ENCODE measurements around the gene BCL3. TPM values are rescaled to one million over a fixed set of nuclear protein-coding genes. Genes with fewer than 3 reads are reported as not detected.

The BCL3 gene
- total RNA-seq, 4 donors from 2014 or later, result 13.2 to 37.7 (median 16.4) TPM

DNA sequence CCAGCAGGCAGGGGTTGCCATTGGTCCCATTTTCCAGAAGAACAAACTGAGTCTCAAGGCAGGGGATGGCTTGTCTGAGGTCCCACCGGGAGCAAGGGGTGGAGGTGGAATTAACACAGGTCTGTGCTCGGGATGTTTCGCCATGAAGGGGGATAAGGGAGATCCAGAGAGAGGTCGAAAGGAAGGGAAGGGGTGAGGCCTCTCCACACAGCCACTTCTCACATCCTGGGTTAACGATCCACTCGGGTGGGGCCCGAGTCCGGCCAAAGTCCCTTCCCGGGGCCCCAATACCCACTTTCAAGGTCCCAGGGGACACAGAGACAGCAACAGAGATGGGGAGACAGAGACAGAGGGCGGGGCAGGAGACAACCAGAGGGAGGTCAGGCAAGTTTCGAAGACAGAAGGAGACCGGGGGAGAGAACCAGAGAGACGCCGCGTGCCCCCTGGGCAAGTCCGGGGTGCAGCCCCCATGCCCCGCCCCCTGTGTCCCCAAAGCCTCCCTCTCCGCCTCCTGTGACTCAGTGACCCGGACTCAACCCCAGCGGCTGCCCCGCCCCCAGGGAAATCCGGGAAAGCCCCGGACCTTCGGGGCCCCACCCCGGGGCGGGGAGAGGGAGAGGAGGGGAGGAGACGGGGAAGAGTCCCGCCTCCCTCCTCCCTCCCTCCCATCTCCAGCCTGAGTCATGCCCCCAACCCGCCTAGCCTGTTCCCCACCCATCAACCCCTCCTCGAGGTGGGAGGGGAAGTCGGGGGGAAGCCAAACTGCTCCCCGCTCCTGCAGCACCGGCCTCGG is 1.4 kb upstream of the BCL3 start:
- peaks cover 0 to 16% of the 10 kb centered on the region in 2 donors for H3K36me3 ChIP-seq
- 0 to 5% methylated on average over 3 to 8 of the region's 34 CpGs for WGBS, 2 donors (ENCODE audit: low coverage in 1 of 2)
- no peaks in the 10 kb centered on the region for H3K9me3 ChIP-seq
- no peaks in the 10 kb centered on the region for H3K27me3 ChIP-seq
- peak overlapping the region; percentile 81 to 85 for H3K4me3 ChIP-seq
- peaks cover 5 to 89% (median 51%) of the 10 kb centered on the region in 3 donors for H3K4me1 ChIP-seq
- H3K27ac ChIP-seq, result peak overlapping the region; percentile 88 to 92 (median 92)
- peak; percentile 89 for ATAC-seq
- peak; percentile 96 for TF ChIP-seq POLR2AphosphoS5 (IDR thresholded peaks at IDR 0.05)
- TF ChIP-seq EP300 (IDR thresholded peaks at IDR 0.05), result peak; percentile 43
- TF ChIP-seq POLR2A (IDR thresholded peaks at IDR 0.05), result peak in 1 of 2 donors; percentile 26
- TF ChIP-seq, protein P1, sequence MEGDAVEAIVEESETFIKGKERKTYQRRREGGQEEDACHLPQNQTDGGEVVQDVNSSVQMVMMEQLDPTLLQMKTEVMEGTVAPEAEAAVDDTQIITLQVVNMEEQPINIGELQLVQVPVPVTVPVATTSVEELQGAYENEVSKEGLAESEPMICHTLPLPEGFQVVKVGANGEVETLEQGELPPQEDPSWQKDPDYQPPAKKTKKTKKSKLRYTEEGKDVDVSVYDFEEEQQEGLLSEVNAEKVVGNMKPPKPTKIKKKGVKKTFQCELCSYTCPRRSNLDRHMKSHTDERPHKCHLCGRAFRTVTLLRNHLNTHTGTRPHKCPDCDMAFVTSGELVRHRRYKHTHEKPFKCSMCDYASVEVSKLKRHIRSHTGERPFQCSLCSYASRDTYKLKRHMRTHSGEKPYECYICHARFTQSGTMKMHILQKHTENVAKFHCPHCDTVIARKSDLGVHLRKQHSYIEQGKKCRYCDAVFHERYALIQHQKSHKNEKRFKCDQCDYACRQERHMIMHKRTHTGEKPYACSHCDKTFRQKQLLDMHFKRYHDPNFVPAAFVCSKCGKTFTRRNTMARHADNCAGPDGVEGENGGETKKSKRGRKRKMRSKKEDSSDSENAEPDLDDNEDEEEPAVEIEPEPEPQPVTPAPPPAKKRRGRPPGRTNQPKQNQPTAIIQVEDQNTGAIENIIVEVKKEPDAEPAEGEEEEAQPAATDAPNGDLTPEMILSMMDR (IDR thresholded peaks at IDR 0.05), result no peak

DNA sequence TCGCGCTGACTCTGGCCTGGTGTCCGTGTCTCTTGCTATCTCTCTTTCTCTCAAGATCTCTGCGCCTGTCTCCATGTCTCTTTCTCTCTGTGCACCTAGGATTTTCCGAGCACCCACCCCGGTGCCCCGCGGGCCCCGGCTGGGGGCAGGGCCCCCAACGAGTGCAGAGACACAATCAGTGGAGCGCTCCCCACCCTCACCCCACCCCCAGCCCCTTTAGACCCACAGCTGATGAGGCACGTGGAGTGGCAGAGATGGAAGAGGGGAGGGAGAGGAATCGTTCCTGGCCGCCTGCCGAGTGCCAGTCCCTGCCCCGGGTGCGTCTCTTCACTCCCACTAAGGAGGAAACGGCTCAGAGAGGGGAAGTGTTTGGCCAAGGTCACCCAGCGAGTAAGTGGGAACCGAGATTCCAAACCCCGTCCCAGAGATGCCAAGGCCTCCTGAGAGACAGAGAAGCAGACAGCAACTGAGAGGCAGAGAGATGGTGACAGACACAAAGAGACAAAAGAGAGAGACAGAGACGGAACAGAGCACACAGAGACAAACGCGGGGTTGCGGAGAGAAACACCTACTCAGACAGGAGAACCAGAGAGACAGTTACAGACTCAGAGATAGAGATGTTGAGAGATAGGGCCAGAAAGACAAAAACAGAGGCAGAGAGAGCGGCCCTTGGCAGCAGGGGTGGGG is 626 bp upstream of the BCL3 start:
- ATAC-seq, result peak; percentile 27

DNA sequence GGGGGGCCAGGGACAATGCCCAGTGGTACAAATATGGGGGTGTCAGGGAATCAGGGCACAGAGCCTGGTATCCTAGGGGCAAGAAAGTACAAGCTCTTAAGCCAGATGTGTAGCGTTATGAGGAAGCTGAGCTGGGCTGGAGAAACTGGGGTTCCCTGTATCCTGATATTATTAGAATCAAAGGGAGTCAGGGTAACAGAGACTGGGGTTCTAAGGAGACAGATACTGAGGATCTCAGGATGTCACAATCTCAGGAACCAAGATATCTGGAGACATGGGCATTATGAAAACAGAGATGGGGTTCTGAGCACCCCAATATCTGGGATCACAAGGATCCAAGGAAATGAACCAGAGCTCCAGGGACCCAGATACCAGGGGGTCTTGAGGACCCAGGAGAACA is 784 bp downstream of the BCL3 start:
- Histone ChIP-seq H3K4me3 (peak overlapping the region; percentile 81 to 85), H3K4me1 (peaks cover 0 to 89% (median 45%) of the 10 kb centered on the region in 3 donors), H3K27me3 (no peaks in the 10 kb centered on the region), H3K9me3 (no peaks in the 10 kb centered on the region), H3K36me3 (peaks cover 0 to 25% of the 10 kb centered on the region in 2 donors), H3K27ac (peak overlapping the region; percentile 72 to 92 (median 92))
- TF ChIP-seq, protein P1 (IDR thresholded peaks at IDR 0.05), result no peak
- TF ChIP-seq POLR2A (IDR thresholded peaks at IDR 0.05) (no peak), POLR2AphosphoS5 (IDR thresholded peaks at IDR 0.05) (no peak), EP300 (IDR thresholded peaks at IDR 0.05) (no peak)
- ATAC-seq, result no peak
- WGBS, 2 donors (ENCODE audit: low coverage in 1 of 2), result 18 to 25% methylated on average over 1 of the region's 1 CpG

More for the DNA sequence above, 626 bp upstream of the BCL3 start:
- peaks cover 0 to 24% of the 10 kb centered on the region in 2 donors for H3K36me3 ChIP-seq
- TF ChIP-seq, protein P1 (IDR thresholded peaks at IDR 0.05), result no peak
- TF ChIP-seq POLR2A (IDR thresholded peaks at IDR 0.05), result no peak
- no peak for TF ChIP-seq EP300 (IDR thresholded peaks at IDR 0.05)
- no peak for TF ChIP-seq POLR2AphosphoS5 (IDR thresholded peaks at IDR 0.05)
- 0% methylated on average over 5 to 8 of the region's 26 CpGs for WGBS, 2 donors (ENCODE audit: low coverage in 1 of 2)
- H3K4me3 ChIP-seq, result peak overlapping the region; percentile 81 to 85
- peak overlapping the region; percentile 72 to 92 (median 92) for H3K27ac ChIP-seq
- H3K9me3 ChIP-seq, result no peaks in the 10 kb centered on the region
- peaks cover 0 to 89% (median 51%) of the 10 kb centered on the region in 3 donors for H3K4me1 ChIP-seq
- no peaks in the 10 kb centered on the region for H3K27me3 ChIP-seq

DNA sequence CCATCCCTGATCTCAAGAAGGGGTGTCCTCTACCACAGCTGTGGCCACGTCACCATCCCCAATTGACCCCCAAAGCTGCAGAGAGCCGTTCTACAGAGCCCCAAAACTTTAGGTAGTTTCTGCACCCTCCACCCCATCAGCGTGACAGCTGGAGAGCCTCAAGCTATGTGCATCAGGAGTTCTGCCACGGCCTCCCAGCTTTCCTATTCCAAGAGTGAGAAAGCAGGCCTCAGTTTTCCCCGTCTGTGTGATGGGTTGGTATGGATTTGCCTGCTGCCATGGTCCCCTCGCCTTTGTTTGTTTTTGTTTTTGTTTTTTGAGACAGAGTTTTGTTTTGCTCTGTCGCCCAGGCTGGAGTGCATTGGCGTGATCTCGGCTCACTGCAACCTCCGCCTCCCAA is 1.5 kb downstream of the BCL3 start:
- 54 to 92% methylated on average over 4 to 8 of the region's 10 CpGs for WGBS, 2 donors (ENCODE audit: low coverage in 1 of 2)
- no peak for ATAC-seq
- Histone ChIP-seq H3K4me1 (peaks cover 0 to 89% (median 49%) of the 10 kb centered on the region in 3 donors), H3K27me3 (no peaks in the 10 kb centered on the region), H3K27ac (peak overlapping the region in 3 of 4 donors; percentile 91 to 92 (median 92)), H3K9me3 (no peaks in the 10 kb centered on the region), H3K4me3 (peak overlapping the region; percentile 81 to 85), H3K36me3 (peaks cover 0 to 25% of the 10 kb centered on the region in 2 donors)
- TF ChIP-seq EP300 (IDR thresholded peaks at IDR 0.05) (no peak), POLR2A (IDR thresholded peaks at IDR 0.05) (no peak), POLR2AphosphoS5 (IDR thresholded peaks at IDR 0.05) (no peak)
- TF ChIP-seq, protein P1 (IDR thresholded peaks at IDR 0.05), result no peak
